NCI-H146 treated with DMSO at 0.1 percent for 48 hours (cell line): Measurements from ENCODE around the gene CADM1.
A peak's percentile ranks its signal among the peaks of the same experiment; 100 is the strongest.

Experiments
- DNase-seq: peaks from one replicate; lab custom pipeline; 2025; ENCODE audit not compliant: unreplicated experiment; lab: John Stamatoyannopoulos, UW

Gene CADM1

GRCh38 chr11:115518983-115519628, 14.9 kb upstream of the CADM1 start:
- peak; percentile 90 for DNase-seq

GRCh38 chr11:115515647-115516395, 11.6 kb upstream of the CADM1 start:
- no peak for DNase-seq

GRCh38 chr11:115506954-115507675, 2.9 kb upstream of the CADM1 start:
- no peak for DNase-seq

- no peak for DNase-seq
Measured at GRCh38 chr11:115505175-115505574, 960 bp upstream of the CADM1 start.

GRCh38 chr11:115503886-115504275, 334 bp downstream of the CADM1 start:
- DNase-seq: no peak

- DNase-seq: peak; percentile 55
Measured at GRCh38 chr11:115503083-115503885, 931 bp downstream of the CADM1 start.

- no peak for DNase-seq
Measured at GRCh38 chr11:115502636-115503082, 1.6 kb downstream of the CADM1 start.

GRCh38 chr11:115501893-115502589, 2.2 kb downstream of the CADM1 start:
- peak; percentile 50 for DNase-seq

- no peak for DNase-seq
Measured at GRCh38 chr11:115501502-115501892, 2.7 kb downstream of the CADM1 start.

- peak; percentile 60 for DNase-seq
Measured at GRCh38 chr11:115500547-115501501, 3.4 kb downstream of the CADM1 start.

GRCh38 chr11:115499891-115500290, 4.3 kb downstream of the CADM1 start:
- DNase-seq: no peak

GRCh38 chr11:115499241-115499799, 4.9 kb downstream of the CADM1 start:
- no peak for DNase-seq

GRCh38 chr11:115498354-115498753, 5.9 kb downstream of the CADM1 start:
- peak; percentile 93 for DNase-seq

GRCh38 chr11:115497303-115497702, 6.9 kb downstream of the CADM1 start:
- no peak for DNase-seq

GRCh38 chr11:115496892-115497291, 7.3 kb downstream of the CADM1 start:
- no peak for DNase-seq

- DNase-seq: no peak
Measured at GRCh38 chr11:115493905-115494304, 10.3 kb downstream of the CADM1 start.

GRCh38 chr11:115493488-115493887, 10.7 kb downstream of the CADM1 start:
- DNase-seq: no peak

GRCh38 chr11:115489466-115489865, 14.7 kb downstream of the CADM1 start:
- DNase-seq: no peak

- DNase-seq: no peak
Measured at GRCh38 chr11:115488945-115489344, 15.3 kb downstream of the CADM1 start.
